SK-N-SH treated with all-trans-retinoic acid at 6 μM for 48 hours (cell line): ENCODE measurements around the gene MRRF.

Source experiments
- ATAC-seq: fragments of 200-7000 bp; cut with Tn5 transposase; 3 replicates; pipeline ENCODE4 v1.9.1; 2020; ENCODE audit warnings: mild to moderate bottlenecking, moderate library complexity
- ARNTL ChIP-seq: fragments of 450-650 bp; formaldehyde crosslinking; IDR thresholded peaks from 2 replicates; pipeline ENCODE4 v1.5.0; 2020; ENCODE audit warnings: low read depth, mild to moderate bottlenecking, moderate library complexity, borderline replicate concordance
- CSDC2 ChIP-seq: fragments of 250-450 bp; sonication (Bioruptor Pico); IDR thresholded peaks from 2 replicates; pipeline ENCODE4 v1.5.0; 2020; ENCODE audit warnings: mild to moderate bottlenecking, moderate library complexity
- CSRNP3 ChIP-seq: fragments of 250-450 bp; sonication (Bioruptor Pico); IDR thresholded peaks from 2 replicates; pipeline ENCODE4 v1.5.1; 2021; ENCODE audit warnings: mild to moderate bottlenecking, moderate library complexity
- ESRRG ChIP-seq: fragments of 250-450 bp; sonication (Bioruptor Pico); IDR thresholded peaks from 2 replicates; pipeline ENCODE4 v1.6.1; 2021; ENCODE audit warnings: mild to moderate bottlenecking
- GLIS3 ChIP-seq: fragments of 250-450 bp; sonication (Bioruptor Pico); IDR thresholded peaks from 2 replicates; pipeline ENCODE4 v1.5.0; 2020; ENCODE audit warnings: mild to moderate bottlenecking, moderate library complexity
- ISL1 ChIP-seq: fragments of 250-450 bp; sonication (Bioruptor Pico); IDR thresholded peaks from 2 replicates; pipeline ENCODE4 v2.1.2; 2022; ENCODE audit warnings: mild to moderate bottlenecking, moderate library complexity
- OSR1 ChIP-seq: fragments of 250-450 bp; sonication (Bioruptor Pico); IDR thresholded peaks from 2 replicates; pipeline ENCODE4 v1.8.0; 2022; ENCODE audit warnings: moderate library complexity, mild to moderate bottlenecking, inconsistent platforms
- POU6F1 ChIP-seq: fragments of 250-450 bp; sonication (Bioruptor Pico); IDR thresholded peaks from 2 replicates; pipeline ENCODE4 v1.8.0; 2021; ENCODE audit warnings: low read depth, mild to moderate bottlenecking, moderate library complexity, borderline replicate concordance
- PPARA ChIP-seq: fragments of 250-450 bp; sonication (Bioruptor Pico); IDR thresholded peaks from 2 replicates; pipeline ENCODE4 v1.5.0; 2020; ENCODE audit warnings: mild to moderate bottlenecking, borderline replicate concordance
- RARB ChIP-seq: fragments of 250-450 bp; sonication (Bioruptor Pico); IDR thresholded peaks from 2 replicates; pipeline ENCODE4 v1.8.0; 2021; ENCODE audit warnings: mild to moderate bottlenecking, moderate library complexity
- SNAI2 ChIP-seq: fragments of 250-450 bp; sonication (Bioruptor Pico); IDR thresholded peaks from 2 replicates; pipeline ENCODE4 v1.5.0; 2020; ENCODE audit warnings: mild to moderate bottlenecking, moderate library complexity
- TOX ChIP-seq: fragments of 250-450 bp; sonication (Bioruptor Pico); IDR thresholded peaks from 2 replicates; pipeline ENCODE4 v1.8.0; 2021; ENCODE audit warnings: mild to moderate bottlenecking, moderate library complexity, borderline replicate concordance
- TSHZ2 ChIP-seq: fragments of 250-450 bp; sonication (Bioruptor Pico); IDR thresholded peaks from 2 replicates; pipeline ENCODE4 v1.5.0; 2020; ENCODE audit warnings: mild to moderate bottlenecking, moderate library complexity
- ZC3H10 ChIP-seq: fragments of 250-450 bp; sonication (Bioruptor Pico); IDR thresholded peaks from 2 replicates; pipeline ENCODE4 v1.5.1; 2021; ENCODE audit warnings: mild to moderate bottlenecking, moderate library complexity
- ZFP3 ChIP-seq: fragments of 250-450 bp; sonication (Bioruptor Pico); IDR thresholded peaks from 2 replicates; pipeline ENCODE4 v1.5.0; 2020; ENCODE audit warnings: mild to moderate bottlenecking, moderate library complexity
- ZNF565 ChIP-seq: fragments of 450-650 bp; formaldehyde crosslinking; conservative IDR thresholded peaks from 2 replicates; pipeline ENCODE4 v1.5.0; 2020; ENCODE audit warnings: low read depth, mild to moderate bottlenecking, moderate library complexity
- ZNF70 ChIP-seq: fragments of 450-650 bp; formaldehyde crosslinking; IDR thresholded peaks from 2 replicates; pipeline ENCODE4 v1.5.0; 2020; ENCODE audit warnings: mild to moderate bottlenecking, moderate library complexity
- ZNF8 ChIP-seq: fragments of 450-650 bp; formaldehyde crosslinking; IDR thresholded peaks from 2 replicates; pipeline ENCODE4 v1.5.0; 2020; ENCODE audit warnings: mild to moderate bottlenecking, moderate library complexity
- TF ChIP-seq, protein P1 (sequence below): fragments of 250-450 bp; sonication (Bioruptor Pico); IDR thresholded peaks from 2 replicates; pipeline ENCODE4 v1.5.1; 2020; ENCODE audit warnings: low read depth, mild to moderate bottlenecking, moderate library complexity
- TF ChIP-seq, protein P2 (sequence below): fragments of 250-450 bp; sonication (Bioruptor Pico); IDR thresholded peaks from 2 replicates; pipeline ENCODE4 v1.8.0; 2020; ENCODE audit warnings: mild to moderate bottlenecking, moderate library complexity, borderline replicate concordance

Gene MRRF

DNA sequence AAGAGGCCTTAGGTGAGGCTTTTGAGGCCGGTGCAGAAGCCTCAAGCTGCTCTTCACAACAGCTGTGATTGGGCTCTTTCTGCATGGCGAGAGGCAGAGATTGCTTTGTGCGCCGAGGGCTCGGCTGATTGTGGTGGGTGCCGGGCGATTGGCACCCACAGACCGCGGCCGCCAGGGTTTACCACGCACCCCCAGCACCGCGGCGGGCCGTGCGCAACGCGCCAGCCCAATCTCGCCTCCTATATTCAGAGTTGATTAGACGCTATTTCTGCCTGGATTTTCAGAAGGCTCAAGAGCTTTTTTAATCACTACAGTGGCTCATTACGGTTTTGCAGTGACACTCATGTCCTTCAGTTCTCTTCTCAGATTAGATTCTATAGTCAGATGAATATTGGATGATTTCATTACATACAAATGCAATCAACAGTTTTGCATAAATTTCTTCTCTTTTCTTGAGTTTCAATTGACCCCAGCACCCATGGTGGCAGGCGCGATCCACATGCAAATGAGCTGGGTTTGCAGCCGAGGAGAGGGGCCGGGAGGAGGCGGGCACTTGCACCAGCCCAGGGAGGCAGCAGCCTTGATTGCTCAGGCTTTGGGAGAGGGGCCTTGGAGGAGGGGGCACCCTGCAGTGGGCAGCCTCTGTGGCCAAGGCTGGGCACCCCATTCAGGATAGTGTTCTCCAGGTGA, 72.3 kb downstream of the MRRF start:
- ATAC-seq: no peak
- no peak for TF ChIP-seq CSRNP3 (CRISPR knock-in tag)
- TF ChIP-seq ZC3H10: no peak
- no peak for TF ChIP-seq ZNF70 (CRISPR knock-in tag)
- TF ChIP-seq RARB (CRISPR knock-in tag): no peak
- no peak for TF ChIP-seq ESRRG (CRISPR knock-in tag)
- no peak for TF ChIP-seq CSDC2 (CRISPR knock-in tag)
- no peak for TF ChIP-seq GLIS3 (CRISPR knock-in tag)
- TF ChIP-seq TOX (CRISPR knock-in tag): no peak
- TF ChIP-seq OSR1 (CRISPR knock-in tag): no peak
- TF ChIP-seq ISL1 (CRISPR knock-in tag): no peak
- TF ChIP-seq SNAI2 (CRISPR knock-in tag): no peak
- no peak for TF ChIP-seq ARNTL (CRISPR knock-in tag)
- TF ChIP-seq, protein P1, sequence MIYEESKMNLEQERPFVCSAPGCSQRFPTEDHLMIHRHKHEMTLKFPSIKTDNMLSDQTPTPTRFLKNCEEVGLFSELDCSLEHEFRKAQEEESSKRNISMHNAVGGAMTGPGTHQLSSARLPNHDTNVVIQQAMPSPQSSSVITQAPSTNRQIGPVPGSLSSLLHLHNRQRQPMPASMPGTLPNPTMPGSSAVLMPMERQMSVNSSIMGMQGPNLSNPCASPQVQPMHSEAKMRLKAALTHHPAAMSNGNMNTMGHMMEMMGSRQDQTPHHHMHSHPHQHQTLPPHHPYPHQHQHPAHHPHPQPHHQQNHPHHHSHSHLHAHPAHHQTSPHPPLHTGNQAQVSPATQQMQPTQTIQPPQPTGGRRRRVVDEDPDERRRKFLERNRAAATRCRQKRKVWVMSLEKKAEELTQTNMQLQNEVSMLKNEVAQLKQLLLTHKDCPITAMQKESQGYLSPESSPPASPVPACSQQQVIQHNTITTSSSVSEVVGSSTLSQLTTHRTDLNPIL (CRISPR knock-in tag): no peak
- no peak for TF ChIP-seq ZFP3 (CRISPR knock-in tag)

- no peak for ATAC-seq
- TF ChIP-seq ZFP3 (CRISPR knock-in tag) (no peak), ISL1 (CRISPR knock-in tag) (no peak), OSR1 (CRISPR knock-in tag) (no peak), ZNF8 (no peak), PPARA (CRISPR knock-in tag) (no peak), TOX (CRISPR knock-in tag) (no peak), ZNF70 (CRISPR knock-in tag) (no peak), CSRNP3 (CRISPR knock-in tag) (no peak), SNAI2 (CRISPR knock-in tag) (no peak), ESRRG (CRISPR knock-in tag) (no peak), ZNF565 (no peak), RARB (CRISPR knock-in tag) (no peak), ZC3H10 (no peak), CSDC2 (CRISPR knock-in tag) (no peak), POU6F1 (CRISPR knock-in tag) (no peak), GLIS3 (CRISPR knock-in tag) (no peak), ARNTL (CRISPR knock-in tag) (no peak)
- TF ChIP-seq, protein P2, sequence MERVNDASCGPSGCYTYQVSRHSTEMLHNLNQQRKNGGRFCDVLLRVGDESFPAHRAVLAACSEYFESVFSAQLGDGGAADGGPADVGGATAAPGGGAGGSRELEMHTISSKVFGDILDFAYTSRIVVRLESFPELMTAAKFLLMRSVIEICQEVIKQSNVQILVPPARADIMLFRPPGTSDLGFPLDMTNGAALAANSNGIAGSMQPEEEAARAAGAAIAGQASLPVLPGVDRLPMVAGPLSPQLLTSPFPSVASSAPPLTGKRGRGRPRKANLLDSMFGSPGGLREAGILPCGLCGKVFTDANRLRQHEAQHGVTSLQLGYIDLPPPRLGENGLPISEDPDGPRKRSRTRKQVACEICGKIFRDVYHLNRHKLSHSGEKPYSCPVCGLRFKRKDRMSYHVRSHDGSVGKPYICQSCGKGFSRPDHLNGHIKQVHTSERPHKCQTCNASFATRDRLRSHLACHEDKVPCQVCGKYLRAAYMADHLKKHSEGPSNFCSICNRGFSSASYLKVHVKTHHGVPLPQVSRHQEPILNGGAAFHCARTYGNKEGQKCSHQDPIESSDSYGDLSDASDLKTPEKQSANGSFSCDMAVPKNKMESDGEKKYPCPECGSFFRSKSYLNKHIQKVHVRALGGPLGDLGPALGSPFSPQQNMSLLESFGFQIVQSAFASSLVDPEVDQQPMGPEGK (CRISPR knock-in tag): no peak
Observed at GRCh38 chr9:122337556-122337929, 72.9 kb downstream of the MRRF start.

- ATAC-seq: no peak
- TF ChIP-seq CSRNP3 (CRISPR knock-in tag): no peak
- TF ChIP-seq ISL1 (CRISPR knock-in tag): no peak
- TF ChIP-seq ARNTL (CRISPR knock-in tag): no peak
- no peak for TF ChIP-seq CSDC2 (CRISPR knock-in tag)
- TF ChIP-seq, protein P1 (CRISPR knock-in tag): no peak
- no peak for TF ChIP-seq ZFP3 (CRISPR knock-in tag)
- TF ChIP-seq RARB (CRISPR knock-in tag): no peak
- TF ChIP-seq TSHZ2 (CRISPR knock-in tag): no peak
Observed at GRCh38 chr9:122338536-122338935, 73.9 kb downstream of the MRRF start.
